Measurements from ENCODE around the gene AP2A1. TPM values are rescaled to one million over a fixed set of nuclear protein-coding genes. Genes with fewer than 3 reads are reported as not detected.

AP2A1 gene
- total RNA-seq, 4 donors from 2014 or later = 48.4 to 77.6 (median 66.9) TPM

- intact Hi-C loops (cut with DNase I) = no loop called here
- 96 to 97% methylated on average over 12 of the region's 12 CpGs for WGBS, 2 donors
- peaks cover 63 to 64% of the 10 kb centered on the region in 2 donors for H3K36me3 ChIP-seq
Observed at GRCh38 chr19:49830766-49831165, 64.0 kb downstream of the AP2A1 start.

GRCh38 chr19:49831592-49831991 is 64.8 kb downstream of the AP2A1 start:
- no peak overlapping the region for H3K27ac ChIP-seq
- 94 to 96% methylated on average over 8 of the region's 8 CpGs for WGBS, 2 donors
- intact Hi-C loops (cut with DNase I) = no loop called here
- H3K36me3 ChIP-seq = peaks cover 71 to 72% of the 10 kb centered on the region in 2 donors
- TF ChIP-seq POLR2A (IDR thresholded peaks at IDR 0.05) = no peak
- TF ChIP-seq CTCF (IDR thresholded peaks at IDR 0.05) = no peak
- no peaks in the 10 kb centered on the region for H3K27me3 ChIP-seq
- no peak overlapping the region for H3K4me3 ChIP-seq (replicated peaks in 1 of 3)
- no peaks in the 10 kb centered on the region for H3K9me3 ChIP-seq
- no peaks in the 10 kb centered on the region for H3K4me1 ChIP-seq
- no peak for DNase-seq

More at GRCh38 chr19:49830766-49831165, 64.0 kb downstream of the AP2A1 start:
- H3K4me1 ChIP-seq = no peaks in the 10 kb centered on the region
- DNase-seq = no peak
- no peak overlapping the region for H3K4me3 ChIP-seq (replicated peaks in 1 of 3)
- H3K9me3 ChIP-seq = no peaks in the 10 kb centered on the region
- no peak overlapping the region for H3K27ac ChIP-seq
- no peak for TF ChIP-seq CTCF (IDR thresholded peaks at IDR 0.05)
- no peak for TF ChIP-seq POLR2A (IDR thresholded peaks at IDR 0.05)
- no peaks in the 10 kb centered on the region for H3K27me3 ChIP-seq

GRCh38 chr19:49832556-49832955 is 65.8 kb downstream of the AP2A1 start:
- H3K4me3 ChIP-seq (replicated peaks in 1 of 3) = no peak overlapping the region
- peaks cover 73 to 80% of the 10 kb centered on the region in 2 donors for H3K36me3 ChIP-seq
- no peaks in the 10 kb centered on the region for H3K4me1 ChIP-seq
- intact Hi-C loops (cut with DNase I) = no loop called here
- DNase-seq = no peak
- H3K27ac ChIP-seq = no peak overlapping the region
- 77 to 84% methylated on average over 9 of the region's 9 CpGs for WGBS, 2 donors
- TF ChIP-seq POLR2A (IDR thresholded peaks at IDR 0.05) = no peak
- TF ChIP-seq CTCF (IDR thresholded peaks at IDR 0.05) = no peak
- no peaks in the 10 kb centered on the region for H3K27me3 ChIP-seq
- no peaks in the 10 kb centered on the region for H3K9me3 ChIP-seq

- intact Hi-C loops (cut with DNase I) = no loop called here
- Histone ChIP-seq H3K4me1 (no peaks in the 10 kb centered on the region), H3K27me3 (no peaks in the 10 kb centered on the region), H3K27ac (no peak overlapping the region), H3K36me3 (peaks cover 81 to 84% of the 10 kb centered on the region in 2 donors), H3K4me3 (replicated peaks in 1 of 3) (no peak overlapping the region), H3K9me3 (no peaks in the 10 kb centered on the region)
- no peak for TF ChIP-seq CTCF (IDR thresholded peaks at IDR 0.05)
- WGBS, 2 donors = 96 to 98% methylated on average over 5 to 7 of the region's 7 CpGs
- DNase-seq = no peak
Observed at GRCh38 chr19:49833599-49833998, 66.8 kb downstream of the AP2A1 start.

GRCh38 chr19:49835562-49835961 is 68.8 kb downstream of the AP2A1 start:
- 94 to 100% methylated on average over 3 to 6 of the region's 12 CpGs for WGBS, 2 donors
- no peaks in the 10 kb centered on the region for H3K4me1 ChIP-seq
- no peak overlapping the region for H3K27ac ChIP-seq
- no peaks in the 10 kb centered on the region for H3K9me3 ChIP-seq
- intact Hi-C loops (cut with DNase I) = no loop called here
- peaks cover 72 to 81% of the 10 kb centered on the region in 2 donors for H3K36me3 ChIP-seq
- TF ChIP-seq POLR2A (IDR thresholded peaks at IDR 0.05) = no peak
- no peak for TF ChIP-seq CTCF (IDR thresholded peaks at IDR 0.05)
- no peak overlapping the region for H3K4me3 ChIP-seq (replicated peaks in 1 of 3)
- no peaks in the 10 kb centered on the region for H3K27me3 ChIP-seq
- no peak for DNase-seq

All from thyroid gland (tissue), 4 donors.